Melanocyte of skin (primary cell): ENCODE data around the gene HOTAIR. TPM values are rescaled to one million over a fixed set of nuclear protein-coding genes. Genes with fewer than 3 reads are reported as not detected.

Source experiments
- small RNA-seq, 2 donors: library from RNA; depleted of rRNA; stranded (forward); fragments of <200 nt; gene quantifications; one replicate each; pipeline ENCODE3, GENCODE V24; 2012
- total RNA-seq, 2 donors: library from RNA; depleted of rRNA; stranded (reverse); fragments of >200 nt; gene quantifications; 2 replicates each; pipeline ENCODE4 v1.2.3, GENCODE V29; 2012

HOTAIR gene
- not detected for total RNA-seq

GRCh38 chr12:53974084-53975063, at the start of gene HOTAIR:
TSS of gene HOTAIR (minus strand) at chr12:53974954.

DNA sequence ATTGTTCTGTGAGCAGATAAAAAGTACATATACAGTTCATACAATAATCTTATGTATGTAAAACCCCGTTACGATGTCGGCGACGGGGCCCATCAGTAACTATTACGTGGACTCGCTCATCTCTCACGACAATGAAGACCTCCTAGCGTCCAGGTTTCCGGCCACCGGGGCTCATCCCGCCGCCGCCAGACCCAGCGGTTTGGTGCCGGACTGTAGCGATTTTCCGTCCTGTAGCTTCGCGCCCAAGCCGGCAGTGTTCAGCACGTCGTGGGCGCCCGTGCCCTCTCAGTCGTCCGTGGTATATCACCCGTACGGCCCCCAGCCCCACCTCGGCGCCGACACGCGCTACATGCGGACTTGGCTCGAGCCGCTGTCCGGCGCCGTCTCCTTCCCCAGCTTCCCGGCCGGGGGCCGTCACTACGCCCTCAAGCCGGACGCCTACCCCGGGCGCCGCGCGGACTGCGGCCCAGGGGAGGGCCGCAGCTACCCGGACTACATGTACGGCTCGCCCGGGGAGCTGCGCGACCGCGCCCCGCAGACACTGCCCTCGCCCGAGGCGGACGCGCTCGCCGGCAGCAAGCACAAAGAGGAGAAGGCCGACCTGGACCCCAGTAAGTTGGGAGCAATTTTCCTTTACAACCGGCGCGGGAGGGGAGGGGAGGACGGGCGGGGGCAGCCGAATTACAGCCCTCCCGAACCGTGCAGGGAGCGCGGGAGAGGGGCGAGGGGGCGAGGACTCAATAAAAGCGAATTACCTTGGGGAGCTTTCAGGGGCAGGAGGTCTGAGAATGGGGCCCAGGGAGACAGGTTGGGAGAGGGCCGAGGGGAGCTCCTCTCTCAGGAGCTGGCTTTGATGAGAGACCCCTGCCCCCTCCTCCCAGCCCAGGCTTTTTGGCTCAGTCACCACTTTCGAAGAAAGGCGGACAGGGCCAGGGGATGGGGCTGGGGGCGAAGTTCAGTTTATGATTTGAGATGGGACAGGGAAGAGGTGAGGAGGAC, 25.7 kb upstream of the HOTAIR start, which contains the start of gene HOXC9:
Gene HOXC9 (plus strand): TSS at position 46 of the 999 bp plus-strand sequence. CDS start 28 bp downstream, at position 74.

DNA sequence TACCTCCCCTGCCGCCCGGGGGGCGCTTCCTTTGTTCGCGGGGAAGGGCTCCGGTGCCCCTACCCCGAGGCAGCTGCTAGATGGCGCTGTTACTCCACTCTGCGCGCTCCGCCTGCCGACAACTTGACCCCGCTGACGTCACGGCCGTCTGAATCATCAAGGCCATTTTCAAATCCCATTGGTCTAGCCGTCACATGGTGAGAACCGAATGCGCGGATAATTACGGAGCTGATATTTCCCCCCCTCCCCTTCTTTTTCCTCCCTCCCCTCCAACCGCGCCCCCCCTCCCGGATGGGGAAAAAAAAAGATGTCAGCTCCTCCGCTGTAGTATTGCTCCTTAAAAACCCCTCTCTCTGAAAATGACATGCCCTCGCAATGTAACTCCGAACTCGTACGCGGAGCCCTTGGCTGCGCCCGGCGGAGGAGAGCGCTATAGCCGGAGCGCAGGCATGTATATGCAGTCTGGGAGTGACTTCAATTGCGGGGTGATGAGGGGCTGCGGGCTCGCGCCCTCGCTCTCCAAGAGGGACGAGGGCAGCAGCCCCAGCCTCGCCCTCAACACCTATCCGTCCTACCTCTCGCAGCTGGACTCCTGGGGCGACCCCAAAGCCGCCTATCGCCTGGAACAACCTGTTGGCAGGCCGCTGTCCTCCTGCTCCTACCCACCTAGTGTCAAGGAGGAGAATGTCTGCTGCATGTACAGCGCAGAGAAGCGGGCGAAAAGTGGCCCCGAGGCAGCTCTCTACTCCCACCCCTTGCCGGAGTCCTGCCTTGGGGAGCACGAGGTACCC, 10.3 kb upstream of the HOTAIR start, which contains the start of gene HOXC10:
Gene HOXC10 (plus strand): TSS at position 246 of the 791 bp plus-strand sequence. CDS start 114 bp downstream, at position 360.

GRCh38 chr12:53972722-53973235, 2.0 kb downstream of the HOTAIR start, which contains the start of gene HOXC11:
TSS of gene HOXC11 (plus strand) at chr12:53973126. CDS start at chr12:53973242, 116 bp downstream.

GRCh38 chr12:53954694-53955035, 20.1 kb downstream of the HOTAIR start, which contains the start of gene HOXC12:
TSS of gene HOXC12 (plus strand) at chr12:53954903. CDS start at chr12:53954930, 27 bp downstream.

GRCh38 chr12:53938326-53939140, 36.2 kb downstream of the HOTAIR start, which contains the start of gene HOXC13:
TSS of gene HOXC13 (plus strand) at chr12:53938831. CDS start at chr12:53938907, 76 bp downstream.

Small RNAs within 50 kb of the gene (small RNA-seq; reads per million reads assigned to genes)
- gene AC012531.3, result 0 reads per million in 2 donors
- gene AC012531.4, result 0 to 0.21 reads per million in 2 donors
- 0.26 to 4.5 reads per million in 2 donors for gene MIR196A2
- gene RF01905, result 0 reads per million in 2 donors
- 0 reads per million in 2 donors for gene RF01906

Other genes starting within 250 kb of the HOTAIR start
- 10 to 100 TPM; 29.3 to 49.6 TPM for gene CALCOCO1, start 247.5 kb downstream of the HOTAIR start, total RNA-seq
- gene CISTR, start 223.0 kb downstream of the HOTAIR start, total RNA-seq, result not detected
- gene HOXC13, start 36.1 kb downstream of the HOTAIR start, total RNA-seq, result not detected
- not detected for gene HOXC12, start 20.1 kb downstream of the HOTAIR start, total RNA-seq
- under 1 TPM in 1 of 2 donors, not detected in 1; 0.33 TPM for gene HOXC11, start 1.8 kb downstream of the HOTAIR start, total RNA-seq
- 1 to 10 TPM in 1 of 2 donors, not detected in 1; 5.7 TPM for gene HOXC10, start 10.2 kb upstream of the HOTAIR start, total RNA-seq
- 1 to 10 TPM in 1 of 2 donors, not detected in 1; 5.7 TPM for gene HOXC9, start 25.2 kb upstream of the HOTAIR start, total RNA-seq
- 1 to 10 TPM in 1 of 2 donors, not detected in 1; 1.3 TPM for gene HOXC8, start 34.0 kb upstream of the HOTAIR start, total RNA-seq
- gene HOXC6, start 53.5 kb upstream of the HOTAIR start, total RNA-seq, result 1 to 10 TPM in 1 of 2 donors, not detected in 1; 3.7 TPM
- gene HOXC5, start 58.1 kb upstream of the HOTAIR start, total RNA-seq, result 1 to 10 TPM in 1 of 2 donors, not detected in 1; 1.7 TPM
- 1 to 10 TPM in 1 of 2 donors, not detected in 1; 3.3 TPM for gene HOXC4, start 78.9 kb upstream of the HOTAIR start, total RNA-seq
- gene SMUG1, start 214.0 kb upstream of the HOTAIR start, total RNA-seq, result 10 to 100 TPM; 28.6 to 37.6 TPM